GM19463 (cell line): ENCODE data around the gene ARV1.
"Not testable (repeated sequence)": the region's sequence is repeated elsewhere in the genome, so short reads cannot be mapped to it uniquely, and the experiment has no call there.

Source experiments
- ATAC-seq: cut with Tn5 transposase; IDR thresholded peaks from one replicate; pipeline ENCODE4 v1.9.1; 2021; ENCODE audit warnings: mild to moderate bottlenecking, moderate library complexity; ENCODE audit not compliant: unreplicated experiment

ARV1 gene

DNA sequence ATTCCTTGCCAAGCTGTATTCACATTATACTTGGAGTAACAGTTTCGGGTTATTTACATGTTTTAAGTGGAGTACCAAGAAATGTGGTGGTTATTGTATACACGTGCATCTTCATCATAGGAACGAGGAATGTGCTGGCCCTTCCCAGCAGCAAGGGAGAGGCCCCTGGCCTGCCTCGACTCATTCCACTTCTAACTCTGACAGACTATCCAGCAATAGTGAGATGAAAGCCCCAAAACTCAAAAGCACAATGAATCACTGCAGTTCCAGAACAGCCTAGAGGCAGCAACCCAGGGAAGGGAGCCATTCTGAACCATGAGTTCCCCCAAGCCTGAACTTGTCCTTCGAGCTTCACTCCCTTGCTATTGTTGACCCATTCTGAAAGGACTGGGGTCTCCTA, 38.1 kb downstream of the ARV1 start:
- no peak for ATAC-seq

DNA sequence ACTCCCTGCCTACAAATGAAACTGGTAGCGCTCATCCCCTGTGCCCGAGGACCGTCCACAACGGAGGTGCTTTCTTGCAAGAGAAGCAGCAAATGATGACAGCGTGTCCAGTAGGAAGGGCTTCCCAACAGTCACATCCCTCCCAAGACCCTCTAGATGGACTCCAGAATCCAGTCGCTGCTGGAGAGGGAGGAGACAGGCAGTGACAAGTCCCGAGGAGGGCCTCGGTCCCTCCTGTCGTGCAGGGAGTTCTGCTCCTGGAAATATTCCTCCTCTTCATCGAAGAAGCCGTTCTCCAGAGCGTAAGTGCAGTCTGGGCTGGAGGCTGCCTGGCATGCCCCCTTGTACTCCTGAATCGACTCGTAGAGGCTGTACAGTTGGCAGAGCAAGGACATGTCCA, 40.8 kb downstream of the ARV1 start:
- no peak for ATAC-seq

DNA sequence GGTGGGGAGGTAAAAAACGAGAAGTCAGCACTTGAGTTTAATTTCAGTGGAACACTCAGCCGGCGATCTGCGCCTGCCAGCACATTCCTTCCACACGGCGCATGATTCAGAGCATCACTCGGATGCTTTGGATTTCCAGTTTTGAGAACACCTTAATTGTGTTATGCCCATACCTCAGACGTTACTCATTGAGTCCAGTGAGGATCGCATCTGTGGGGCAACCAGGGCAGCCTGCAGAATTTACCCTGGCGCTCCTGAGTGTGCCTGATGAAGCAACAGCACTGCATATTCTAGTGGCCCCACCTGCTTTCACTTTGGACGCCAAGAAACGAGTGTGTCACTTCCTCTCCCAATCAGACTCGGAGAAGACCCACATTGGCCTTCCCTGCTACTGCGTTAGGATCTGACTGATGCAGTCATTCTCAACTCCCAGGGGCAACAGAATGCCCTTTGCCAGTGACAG, 41.3 kb downstream of the ARV1 start:
- no peak for ATAC-seq

DNA sequence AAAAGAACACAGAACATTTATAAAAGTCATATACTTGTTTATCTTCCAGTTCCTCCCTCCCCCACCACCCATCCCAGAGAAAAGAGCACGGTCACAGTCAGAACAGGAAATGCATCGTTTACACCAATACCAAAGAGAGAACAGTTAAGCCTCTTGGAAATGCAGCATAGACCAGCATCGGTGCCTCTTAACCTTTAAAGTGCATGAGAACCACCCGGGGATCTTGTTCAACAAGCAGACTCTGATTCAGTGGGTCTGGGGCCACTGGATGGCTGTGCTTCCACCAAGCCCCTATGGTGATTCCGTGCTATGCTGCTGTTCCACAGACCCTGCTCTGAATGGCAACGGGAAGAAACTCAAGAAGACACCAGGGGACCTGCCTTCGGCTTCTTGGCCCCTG, 41.9 kb downstream of the ARV1 start:
- no peak for ATAC-seq

DNA sequence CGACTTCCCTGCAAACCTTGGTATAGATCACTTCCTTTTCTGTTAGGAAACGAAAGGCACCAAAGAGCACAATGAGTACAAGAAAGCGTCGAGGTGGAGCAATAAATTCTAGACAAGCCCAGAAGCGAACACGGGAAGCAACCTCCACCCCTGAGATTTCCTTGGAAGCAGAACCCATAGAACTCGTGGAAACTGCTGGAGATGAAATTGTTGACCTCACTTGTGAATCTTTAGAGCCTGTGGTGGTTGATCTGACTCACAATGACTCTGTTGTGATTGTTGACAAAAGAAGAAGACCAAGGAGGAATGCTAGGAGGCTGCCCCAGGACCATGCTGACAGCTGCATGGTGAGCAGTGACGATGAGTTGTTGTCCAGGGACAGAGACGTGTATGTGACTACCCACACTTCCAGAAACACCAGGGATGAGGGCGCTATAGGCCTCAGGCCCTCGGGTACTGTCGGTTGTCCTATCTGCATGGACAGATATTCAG, 42.7 kb downstream of the ARV1 start:
- no peak for ATAC-seq

DNA sequence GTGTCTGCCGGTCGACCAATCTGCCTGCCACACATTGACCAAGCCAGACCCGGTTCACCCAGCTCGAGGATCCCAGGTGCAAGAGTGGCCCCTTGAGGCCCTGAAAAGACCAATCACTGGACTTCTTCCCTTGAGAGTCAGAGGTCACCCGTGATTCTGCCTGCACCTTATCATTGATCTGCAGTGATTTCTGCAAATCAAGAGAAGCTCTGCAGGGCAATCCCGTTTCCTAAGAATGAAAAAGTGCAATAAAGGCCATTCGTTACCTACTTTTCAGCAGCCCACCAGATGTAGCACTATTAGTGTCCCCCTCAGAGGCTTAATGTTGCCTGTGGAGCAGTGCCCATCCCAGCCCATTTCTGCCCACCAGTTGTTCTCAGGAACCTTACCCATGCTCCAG, 43.6 kb downstream of the ARV1 start:
- ATAC-seq = not testable (repeated sequence)

DNA sequence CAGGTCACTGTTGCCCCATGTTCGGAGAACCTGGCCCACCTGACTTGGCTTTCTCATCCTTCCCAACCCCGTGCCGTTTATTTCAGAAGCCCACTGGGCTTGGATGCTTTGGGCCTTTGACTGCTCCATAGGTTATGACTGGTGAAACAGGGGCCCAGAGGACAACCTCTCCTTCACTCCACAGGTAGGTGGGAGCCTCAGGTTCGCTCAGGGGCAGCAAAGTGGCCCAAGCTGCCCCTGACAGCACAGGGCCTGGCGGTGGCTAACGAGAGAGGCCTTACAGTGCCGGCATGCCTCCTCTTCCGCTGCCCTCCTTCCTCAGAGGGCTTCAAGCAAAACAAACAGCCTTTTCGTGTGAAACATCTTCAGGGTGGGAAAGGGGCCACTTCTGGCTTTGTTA, 44.3 kb downstream of the ARV1 start:
- ATAC-seq = no peak

DNA sequence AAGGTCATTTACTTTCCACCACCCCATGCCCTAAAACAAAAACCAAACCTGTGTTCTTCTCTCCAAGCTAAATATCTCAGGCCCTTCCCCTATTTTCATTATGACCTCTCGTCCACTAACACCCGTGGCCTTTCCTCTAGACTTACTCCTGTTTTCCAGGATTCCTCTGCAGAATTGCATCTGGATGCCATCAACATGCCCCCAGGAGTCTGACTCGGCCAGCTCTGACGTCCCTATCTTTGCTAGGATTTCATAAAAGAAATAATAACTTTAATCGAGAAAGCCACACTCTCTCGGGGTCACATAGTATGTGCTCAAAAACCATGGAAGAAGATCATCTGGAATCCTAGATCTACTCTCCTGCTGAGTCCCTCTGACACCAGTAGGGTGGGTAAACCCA, 47.7 kb downstream of the ARV1 start:
- no peak for ATAC-seq

DNA sequence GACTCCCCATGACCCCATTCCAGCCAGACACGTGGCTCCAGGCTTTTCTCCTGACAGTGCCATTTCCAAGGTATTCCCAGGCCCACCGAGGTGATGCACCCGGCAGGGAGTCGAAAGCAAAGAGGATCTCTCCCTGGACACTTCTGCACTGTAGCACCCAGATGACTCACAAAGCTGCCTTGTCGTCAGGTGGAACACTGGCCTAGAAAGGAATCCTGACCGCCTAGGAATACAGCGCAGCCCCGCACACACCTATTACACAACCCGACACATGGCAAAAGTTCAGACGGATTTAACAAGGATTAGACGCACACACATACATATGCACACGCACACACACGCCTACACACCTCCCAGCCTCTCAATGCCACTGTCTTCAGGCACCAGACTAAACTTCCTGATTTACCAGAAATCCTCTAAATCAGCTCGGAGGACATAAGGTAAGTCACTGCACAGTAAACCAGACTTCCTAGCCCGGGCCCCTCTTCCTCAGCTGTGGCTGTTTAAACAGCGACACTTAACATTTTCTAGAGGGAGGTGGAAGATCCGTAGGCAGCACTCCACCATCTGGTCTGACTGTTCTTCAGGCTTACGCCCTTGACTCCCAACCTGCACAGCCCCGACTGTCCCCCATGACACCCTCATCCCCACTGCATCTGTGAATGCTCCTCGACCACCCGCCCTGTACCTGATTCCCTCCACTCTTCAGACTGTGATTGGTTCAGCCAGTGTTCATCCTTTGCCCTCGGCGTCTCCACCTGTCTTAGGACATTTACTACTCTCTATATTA, 48.4 kb downstream of the ARV1 start:
- no peak for ATAC-seq

DNA sequence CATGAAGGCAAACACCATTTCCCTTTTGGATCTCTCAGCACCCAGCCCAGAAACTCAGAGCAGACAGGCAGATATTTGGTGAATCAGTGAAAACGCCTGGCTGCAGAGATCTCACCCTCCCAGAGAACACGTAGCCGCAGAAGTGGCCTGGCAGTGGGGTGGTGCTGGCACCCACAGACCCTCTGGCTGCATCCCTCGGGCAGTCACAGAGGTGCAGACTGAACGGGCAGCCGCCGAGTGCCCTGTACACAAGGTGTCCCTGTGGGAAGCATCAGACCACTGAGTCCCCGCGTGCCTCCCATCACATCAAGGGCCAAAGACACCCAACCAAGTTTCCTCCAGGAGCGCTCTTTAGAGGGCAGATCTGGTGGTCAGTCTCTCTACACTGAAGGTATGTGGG, 49.1 kb downstream of the ARV1 start:
- ATAC-seq = no peak

DNA sequence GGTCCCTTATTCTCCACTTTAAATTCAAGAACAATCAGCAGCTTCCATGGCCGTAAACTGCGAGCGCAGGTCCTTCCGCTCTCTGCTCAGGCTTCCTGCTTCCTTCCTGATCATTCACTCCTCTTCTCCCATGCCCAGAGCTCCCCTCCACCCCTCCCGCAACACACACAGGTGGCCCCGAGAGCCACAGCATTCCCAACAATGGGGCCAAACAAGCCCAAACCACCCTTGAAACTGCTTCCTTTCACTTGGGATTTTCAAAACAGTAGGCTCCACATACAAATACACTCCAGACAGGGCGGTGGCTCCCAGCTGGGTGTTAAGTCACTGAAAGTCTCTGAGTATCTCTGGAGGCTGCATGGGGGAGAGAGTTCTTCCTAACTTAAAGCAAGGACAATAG, 49.8 kb downstream of the ARV1 start:
- ATAC-seq = no peak

DNA sequence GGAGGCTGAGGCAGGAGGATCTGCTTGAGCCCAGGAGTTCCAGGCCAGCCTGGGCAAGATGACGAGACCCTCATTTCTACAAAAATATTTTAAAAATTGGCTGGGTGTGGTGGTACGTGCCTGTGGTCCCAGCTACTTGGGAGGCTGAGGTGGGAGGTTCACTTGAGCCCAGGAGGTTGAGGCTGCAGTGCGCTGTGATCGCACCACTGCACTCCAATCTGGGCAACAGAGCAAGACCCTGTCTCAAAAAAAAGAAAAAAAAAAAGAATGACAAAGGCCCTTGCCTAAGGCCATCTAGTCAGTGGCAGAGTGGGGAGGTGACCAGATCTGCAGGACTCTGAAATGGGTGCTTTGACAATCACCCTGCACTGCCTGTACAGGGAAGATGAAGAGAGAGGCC, 50.4 kb downstream of the ARV1 start:
- not testable (repeated sequence) for ATAC-seq

DNA sequence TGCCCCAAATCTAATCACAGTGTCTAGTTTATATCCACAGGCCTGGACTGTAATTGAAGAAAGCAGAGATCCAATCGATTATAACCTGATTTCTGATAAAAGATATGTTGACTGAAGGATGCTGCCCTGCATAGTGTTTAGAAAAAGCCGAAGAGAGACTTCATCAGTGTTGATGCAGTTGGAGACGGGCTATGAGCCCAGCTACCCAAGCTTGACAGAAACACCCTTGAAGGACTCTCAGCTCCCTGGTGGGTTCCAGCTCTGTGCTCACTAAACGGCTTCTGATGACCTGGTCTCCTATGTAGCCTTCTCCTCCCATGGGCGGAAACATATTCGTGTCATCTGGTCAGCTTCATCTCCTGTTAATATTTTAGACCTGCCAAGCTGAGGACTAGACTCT, 50.9 kb downstream of the ARV1 start:
- no peak for ATAC-seq

DNA sequence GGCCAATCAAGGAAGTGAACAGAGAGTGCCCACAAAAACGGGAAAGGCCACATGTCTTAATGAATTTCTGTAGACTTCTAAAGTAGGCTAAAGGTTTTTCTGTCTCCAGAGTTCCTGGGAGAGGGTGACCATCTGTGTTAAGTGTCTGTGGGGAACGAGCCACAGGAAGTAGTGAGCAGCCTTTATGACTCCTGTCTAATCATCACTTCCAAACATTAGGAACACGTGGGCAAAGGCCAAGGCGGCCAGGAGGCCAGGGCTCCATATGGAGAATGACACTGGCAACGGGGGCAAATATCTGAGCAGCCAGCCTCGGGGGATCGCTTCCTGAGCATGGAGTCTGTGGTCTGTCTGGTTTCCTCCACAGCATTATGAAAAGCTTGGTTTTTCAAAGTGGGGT, 54.1 kb downstream of the ARV1 start:
- no peak for ATAC-seq

DNA sequence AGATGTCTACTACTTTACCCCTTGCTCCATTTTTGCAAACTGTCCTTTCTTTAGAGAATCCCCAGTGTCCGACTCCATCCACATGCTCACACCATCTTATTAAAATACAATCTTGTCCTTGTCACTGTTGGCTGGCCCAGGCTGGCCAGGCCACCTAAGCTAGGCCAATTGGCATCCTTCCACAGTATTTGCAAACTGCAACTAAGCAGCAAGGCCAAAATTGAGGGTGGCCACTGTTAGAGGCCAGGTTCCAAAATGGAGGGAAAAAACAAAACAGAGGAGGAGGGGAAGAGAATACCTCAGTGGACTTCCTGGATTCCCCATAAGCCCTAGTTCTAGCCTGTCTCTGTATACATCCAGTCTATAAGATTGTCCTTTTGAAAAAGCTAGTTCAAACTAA, 56.9 kb downstream of the ARV1 start:
- ATAC-seq = no peak

DNA sequence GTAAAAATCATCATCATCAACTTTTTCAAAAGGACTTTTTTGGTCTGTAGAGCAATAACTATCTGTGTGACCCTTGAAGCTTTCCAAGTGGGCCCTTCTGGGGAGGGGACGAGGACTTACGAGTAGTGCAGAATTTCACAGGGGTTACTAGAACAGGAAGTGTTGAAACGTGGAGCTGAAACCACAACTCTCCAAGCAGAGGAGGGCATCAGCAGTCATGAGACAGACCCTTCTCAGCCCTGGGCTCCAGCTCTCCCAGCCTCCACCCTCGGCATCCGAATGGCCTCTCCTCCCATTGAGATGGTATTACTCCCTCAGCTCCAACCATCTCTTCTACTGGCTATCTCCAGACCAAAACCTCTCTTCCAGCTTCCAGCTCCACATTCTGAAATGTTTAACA, 57.5 kb downstream of the ARV1 start:
- ATAC-seq = no peak

DNA sequence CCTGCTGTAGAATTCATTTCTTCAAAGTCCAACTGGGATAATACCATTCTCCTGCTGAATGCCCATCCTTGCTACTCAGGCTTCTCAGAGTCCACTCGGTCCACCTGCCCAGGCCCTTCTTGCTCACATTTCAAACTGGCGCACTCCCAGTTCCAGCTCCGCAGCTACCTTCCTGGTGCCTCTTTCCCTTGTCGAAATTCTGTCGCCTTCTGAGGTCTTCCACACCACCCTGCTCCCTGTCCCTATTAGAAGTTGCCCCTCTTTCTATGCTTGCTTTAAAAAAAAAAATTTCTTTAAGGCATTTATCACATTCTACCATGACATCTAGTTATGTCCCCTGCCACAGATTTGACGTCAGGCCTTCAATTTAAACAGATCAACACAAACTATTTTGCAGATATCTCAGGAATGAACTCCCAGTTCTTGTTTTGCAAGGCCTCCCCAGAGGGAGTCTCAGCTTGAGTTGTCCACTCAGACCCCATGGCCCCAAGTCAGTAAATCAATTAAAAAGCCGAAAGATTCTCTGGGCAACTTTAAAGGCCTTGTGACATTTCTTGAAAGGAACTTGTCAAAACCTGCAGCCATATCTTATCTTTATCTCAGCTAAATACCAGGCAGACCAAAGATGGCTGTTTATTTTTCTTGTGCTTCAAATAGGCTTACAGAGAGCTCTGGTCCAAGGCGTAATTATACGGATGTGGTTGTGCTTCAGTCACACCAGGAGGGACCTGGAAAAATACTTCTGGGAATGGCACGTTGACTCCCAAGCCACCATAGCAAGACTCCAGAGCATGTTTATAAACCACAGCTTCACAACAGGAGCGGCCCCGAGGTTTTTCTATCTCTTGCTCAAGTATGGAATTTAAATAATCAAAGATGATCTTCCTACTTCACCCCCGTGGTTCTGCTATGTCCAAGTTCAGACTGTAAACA, 59.0 kb downstream of the ARV1 start:
- ATAC-seq = no peak

DNA sequence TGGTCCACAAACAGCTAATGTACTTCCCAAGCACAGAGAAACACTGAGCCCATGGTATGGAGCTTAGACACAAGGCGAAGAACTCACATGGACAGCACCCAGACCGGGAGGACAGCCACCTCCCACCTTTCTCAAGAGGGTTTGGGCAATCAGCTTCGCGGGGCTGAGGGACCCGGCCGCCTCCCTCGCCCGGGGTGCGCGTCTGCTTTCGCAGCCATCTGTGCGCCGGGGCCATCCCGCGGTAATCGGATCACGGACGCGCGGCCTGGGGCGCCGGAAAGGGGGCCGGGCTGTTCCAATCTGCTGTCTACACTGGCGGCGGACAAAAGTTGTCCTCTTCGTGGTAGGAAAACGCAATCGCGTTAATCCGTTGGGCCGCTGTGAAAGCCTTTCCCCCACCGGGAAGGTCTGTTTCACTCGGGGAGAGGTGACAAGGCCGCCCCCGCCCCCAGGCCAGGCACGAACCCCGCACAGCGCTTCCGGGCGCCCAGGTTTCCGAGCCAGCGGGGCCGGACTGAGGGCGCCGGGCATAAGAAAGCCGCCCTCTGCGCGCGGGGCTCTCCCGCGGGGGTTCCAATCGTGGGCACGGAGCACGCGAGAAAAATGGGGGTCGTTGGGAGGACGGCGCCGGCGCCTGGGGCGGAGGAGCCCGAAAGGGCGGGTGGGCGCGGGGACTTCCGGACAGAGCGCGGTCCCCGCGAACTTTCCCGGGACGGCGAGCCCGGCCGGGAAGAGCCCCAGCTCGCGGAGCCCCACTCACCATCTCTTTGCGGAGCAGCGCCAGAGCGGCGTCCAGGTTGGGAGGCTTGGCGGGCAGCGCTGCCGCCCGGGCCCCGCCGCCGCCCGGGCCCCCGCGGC, 60.5 kb downstream of the ARV1 start:
- ATAC-seq = peak; percentile 38

DNA sequence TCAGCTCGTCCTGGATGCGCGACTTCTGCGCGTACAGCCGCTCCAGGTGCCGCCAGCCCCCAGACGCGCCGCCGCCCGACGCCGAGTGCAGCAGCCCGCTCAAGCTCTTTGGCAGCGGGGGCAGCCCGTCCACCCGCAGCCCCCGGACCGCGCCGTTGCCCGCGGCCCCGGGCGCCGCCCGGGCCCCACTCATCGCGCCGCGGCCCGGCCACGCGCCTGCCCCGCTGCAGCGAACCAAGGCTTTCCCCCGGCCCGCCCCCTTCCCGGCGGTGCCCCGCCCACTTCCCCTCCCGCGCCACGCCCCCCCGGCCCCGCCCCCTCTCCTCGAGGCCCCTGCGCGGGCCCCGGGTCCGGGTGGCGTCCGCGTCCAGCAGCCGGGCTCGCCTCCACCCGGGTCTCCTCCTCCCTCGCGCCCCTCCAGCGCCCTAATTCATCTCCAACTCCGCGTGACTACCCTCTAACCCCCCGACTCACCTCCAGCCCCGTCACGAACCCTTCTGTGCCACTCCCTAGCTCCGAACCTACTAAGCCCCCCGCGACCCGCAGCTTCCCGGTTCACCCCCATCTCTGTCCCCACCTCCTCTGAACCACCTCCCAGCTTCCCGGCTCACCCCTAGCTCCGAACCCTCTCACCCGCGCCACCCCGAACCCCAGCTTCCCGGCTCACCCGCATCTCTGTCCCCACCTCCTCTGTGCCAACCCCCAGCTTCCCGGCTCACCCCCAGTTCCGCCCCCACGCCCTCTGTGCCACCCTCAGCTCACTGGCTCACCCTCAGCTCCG, 61.3 kb downstream of the ARV1 start, which contains the start of gene FAM89A:
Gene FAM89A (minus strand): TSS at position 236 of the 781 bp plus-strand sequence. CDS start 43 bp downstream, at position 193.
- peak; percentile 61 for ATAC-seq
